ENCODE measurements around the gene NRXN3.

The NRXN3 gene

GRCh38 chr14:78240567-78240966, 70.4 kb downstream of the NRXN3 start:
- in situ Hi-C loops (cut with MboI; ENCODE audit: low sequenced_read_pairs): no loop called here

GRCh38 chr14:78242086-78242485, 71.9 kb downstream of the NRXN3 start:
- in situ Hi-C loops (cut with MboI; ENCODE audit: low sequenced_read_pairs): no loop called here

GRCh38 chr14:78243187-78243586, 73.0 kb downstream of the NRXN3 start:
- in situ Hi-C loops (cut with MboI; ENCODE audit: low sequenced_read_pairs): no loop called here

GRCh38 chr14:78245238-78245637, 75.1 kb downstream of the NRXN3 start:
- in situ Hi-C loops (cut with MboI; ENCODE audit: low sequenced_read_pairs): no loop called here

GRCh38 chr14:78248501-78249090, 78.4 kb downstream of the NRXN3 start:
- in situ Hi-C loops (cut with MboI; ENCODE audit: low sequenced_read_pairs): no loop called here

- in situ Hi-C loops (cut with MboI; ENCODE audit: low sequenced_read_pairs): no loop called here
These were observed 81.1 kb downstream of the NRXN3 start for GRCh38 chr14:78251308-78251707.

- in situ Hi-C loops (cut with MboI; ENCODE audit: low sequenced_read_pairs): no loop called here
These were observed 83.8 kb downstream of the NRXN3 start for GRCh38 chr14:78253986-78254385.

- in situ Hi-C loops (cut with MboI; ENCODE audit: low sequenced_read_pairs): no loop called here
These were observed 84.8 kb downstream of the NRXN3 start for GRCh38 chr14:78254911-78255461.

GRCh38 chr14:78259831-78260230, 89.7 kb downstream of the NRXN3 start:
- in situ Hi-C loops (cut with MboI; ENCODE audit: low sequenced_read_pairs): no loop called here

- in situ Hi-C loops (cut with MboI; ENCODE audit: low sequenced_read_pairs): no loop called here
These were observed 108.5 kb downstream of the NRXN3 start for GRCh38 chr14:78278464-78279250.

GRCh38 chr14:78282437-78282836, 112.3 kb downstream of the NRXN3 start:
- in situ Hi-C loops (cut with MboI; ENCODE audit: low sequenced_read_pairs): no loop called here

GRCh38 chr14:78286210-78286609, 116.0 kb downstream of the NRXN3 start:
- in situ Hi-C loops (cut with MboI; ENCODE audit: low sequenced_read_pairs): no loop called here

GRCh38 chr14:78292003-78292402, 121.8 kb downstream of the NRXN3 start:
- in situ Hi-C loops (cut with MboI; ENCODE audit: low sequenced_read_pairs): no loop called here

- in situ Hi-C loops (cut with MboI; ENCODE audit: low sequenced_read_pairs): no loop called here
These were observed 127.7 kb downstream of the NRXN3 start for GRCh38 chr14:78297858-78298257.

GRCh38 chr14:78298298-78298697, 128.1 kb downstream of the NRXN3 start:
- in situ Hi-C loops (cut with MboI; ENCODE audit: low sequenced_read_pairs): no loop called here

GRCh38 chr14:78302841-78303240, 132.7 kb downstream of the NRXN3 start:
- in situ Hi-C loops (cut with MboI; ENCODE audit: low sequenced_read_pairs): no loop called here

- in situ Hi-C loops (cut with MboI; ENCODE audit: low sequenced_read_pairs): no loop called here
These were observed 137.5 kb downstream of the NRXN3 start for GRCh38 chr14:78307671-78308070.

- in situ Hi-C loops (cut with MboI; ENCODE audit: low sequenced_read_pairs): no loop called here
These were observed 137.9 kb downstream of the NRXN3 start for GRCh38 chr14:78308079-78308478.

- in situ Hi-C loops (cut with MboI; ENCODE audit: low sequenced_read_pairs): no loop called here
These were observed 140.1 kb downstream of the NRXN3 start for GRCh38 chr14:78310272-78310671.

- in situ Hi-C loops (cut with MboI; ENCODE audit: low sequenced_read_pairs): no loop called here
These were observed 143.3 kb downstream of the NRXN3 start for GRCh38 chr14:78313499-78313898.

- in situ Hi-C loops (cut with MboI; ENCODE audit: low sequenced_read_pairs): no loop called here
These were observed 144.3 kb downstream of the NRXN3 start for GRCh38 chr14:78314484-78314883.

GRCh38 chr14:78316052-78316451, 145.9 kb downstream of the NRXN3 start:
- in situ Hi-C loops (cut with MboI; ENCODE audit: low sequenced_read_pairs): no loop called here

Data from HL-60/S4 treated with phorbol 12-myristate 13-acetate at 8.2 ng/mL for 4 days and 3 days (cell line).